Measurements from ENCODE around the gene TMEM266. TPM values are rescaled to one million over a fixed set of nuclear protein-coding genes. Genes with fewer than 3 reads are reported as not detected.

Gene TMEM266
- total RNA-seq, 1 experiment from 2014 or later: 0.21 TPM

GRCh38 chr15:76163457-76164295 is 103.9 kb downstream of the TMEM266 start:
- peak in 1 of 2 experiments; percentile 40 for DNase-seq (ENCODE audit: low read depth in 1 of 2, low spot score in 2 of 2)
- Histone ChIP-seq H3K27me3 (replicated peaks) (no peaks in the 10 kb centered on the region), H3K4me1 (replicated peaks) (peaks cover 17% of the 10 kb centered on the region), H3K9me3 (replicated peaks) (no peaks in the 10 kb centered on the region), H3K4me3 (no peak overlapping the region), H3K27ac (no peak overlapping the region), H3K36me3 (no peaks in the 10 kb centered on the region)

- no peaks in the 10 kb centered on the region for H3K27me3 ChIP-seq (replicated peaks)
- H3K36me3 ChIP-seq: no peaks in the 10 kb centered on the region
- H3K9me3 ChIP-seq (replicated peaks): no peaks in the 10 kb centered on the region
- H3K27ac ChIP-seq: no peak overlapping the region
- no peak overlapping the region for H3K4me3 ChIP-seq
- DNase-seq (ENCODE audit: low read depth in 1 of 2, low spot score in 2 of 2): no peak
- peaks cover 23% of the 10 kb centered on the region for H3K4me1 ChIP-seq (replicated peaks)
These were observed 104.8 kb downstream of the TMEM266 start for GRCh38 chr15:76164602-76165001.

- no peak overlapping the region for H3K4me3 ChIP-seq
- peaks cover 33% of the 10 kb centered on the region for H3K4me1 ChIP-seq (replicated peaks)
- H3K27ac ChIP-seq: no peak overlapping the region
- no peaks in the 10 kb centered on the region for H3K36me3 ChIP-seq
- no peaks in the 10 kb centered on the region for H3K27me3 ChIP-seq (replicated peaks)
- no peaks in the 10 kb centered on the region for H3K9me3 ChIP-seq (replicated peaks)
- no peak for DNase-seq (ENCODE audit: low read depth in 1 of 2, low spot score in 2 of 2)
These were observed 106.2 kb downstream of the TMEM266 start for GRCh38 chr15:76165951-76166350.

GRCh38 chr15:76168237-76168984 is 108.6 kb downstream of the TMEM266 start:
- Histone ChIP-seq H3K4me1 (replicated peaks) (peaks cover 27% of the 10 kb centered on the region), H3K27ac (no peak overlapping the region), H3K36me3 (no peaks in the 10 kb centered on the region), H3K9me3 (replicated peaks) (no peaks in the 10 kb centered on the region), H3K27me3 (replicated peaks) (no peaks in the 10 kb centered on the region), H3K4me3 (no peak overlapping the region)
- no peak for DNase-seq (ENCODE audit: low read depth in 1 of 2, low spot score in 2 of 2)

- DNase-seq (ENCODE audit: low read depth in 1 of 2, low spot score in 2 of 2): peak in 1 of 2 experiments; percentile 21
- no peaks in the 10 kb centered on the region for H3K27me3 ChIP-seq (replicated peaks)
- no peak overlapping the region for H3K4me3 ChIP-seq
- no peaks in the 10 kb centered on the region for H3K36me3 ChIP-seq
- no peaks in the 10 kb centered on the region for H3K9me3 ChIP-seq (replicated peaks)
- H3K4me1 ChIP-seq (replicated peaks): peaks cover 21% of the 10 kb centered on the region
- H3K27ac ChIP-seq: peak overlapping the region; percentile 43; the same call in 1 of the 2 replicates
These were observed 109.2 kb downstream of the TMEM266 start for GRCh38 chr15:76169018-76169417.

GRCh38 chr15:76169911-76170800 is 110.4 kb downstream of the TMEM266 start:
- H3K27ac ChIP-seq: peak overlapping the region; percentile 68
- H3K4me1 ChIP-seq (replicated peaks): peaks cover 16% of the 10 kb centered on the region
- no peaks in the 10 kb centered on the region for H3K36me3 ChIP-seq
- H3K4me3 ChIP-seq: no peak overlapping the region
- no peaks in the 10 kb centered on the region for H3K27me3 ChIP-seq (replicated peaks)
- peak in 1 of 2 experiments; percentile 34 for DNase-seq (ENCODE audit: low read depth in 1 of 2, low spot score in 2 of 2)
- H3K9me3 ChIP-seq (replicated peaks): no peaks in the 10 kb centered on the region

- DNase-seq (ENCODE audit: low read depth in 1 of 2, low spot score in 2 of 2): no peak
- no peak overlapping the region for H3K27ac ChIP-seq
These were observed 113.0 kb downstream of the TMEM266 start for GRCh38 chr15:76172782-76173181.

GRCh38 chr15:76173317-76173834 is 113.6 kb downstream of the TMEM266 start:
- Histone ChIP-seq H3K9me3 (replicated peaks) (no peaks in the 10 kb centered on the region), H3K4me3 (no peak overlapping the region), H3K27me3 (replicated peaks) (no peaks in the 10 kb centered on the region), H3K4me1 (replicated peaks) (peaks cover 16% of the 10 kb centered on the region), H3K27ac (no peak overlapping the region), H3K36me3 (no peaks in the 10 kb centered on the region)
- DNase-seq (ENCODE audit: low read depth in 1 of 2, low spot score in 2 of 2): no peak

More at GRCh38 chr15:76172782-76173181, 113.0 kb downstream of the TMEM266 start:
- Histone ChIP-seq H3K27me3 (replicated peaks) (no peaks in the 10 kb centered on the region), H3K4me1 (replicated peaks) (peaks cover 16% of the 10 kb centered on the region), H3K36me3 (no peaks in the 10 kb centered on the region), H3K9me3 (replicated peaks) (no peaks in the 10 kb centered on the region), H3K4me3 (no peak overlapping the region)

- no peak overlapping the region for H3K4me3 ChIP-seq
These were observed 114.9 kb downstream of the TMEM266 start for GRCh38 chr15:76174654-76175053.

GRCh38 chr15:76175442-76175841 is 115.7 kb downstream of the TMEM266 start:
- Histone ChIP-seq H3K36me3 (no peaks in the 10 kb centered on the region), H3K27ac (no peak overlapping the region), H3K9me3 (replicated peaks) (no peaks in the 10 kb centered on the region), H3K4me3 (no peak overlapping the region), H3K4me1 (replicated peaks) (peaks cover 2% of the 10 kb centered on the region), H3K27me3 (replicated peaks) (no peaks in the 10 kb centered on the region)
- DNase-seq (ENCODE audit: low read depth in 1 of 2, low spot score in 2 of 2): no peak

More at GRCh38 chr15:76174654-76175053, 114.9 kb downstream of the TMEM266 start:
- Histone ChIP-seq H3K27me3 (replicated peaks) (no peaks in the 10 kb centered on the region), H3K9me3 (replicated peaks) (no peaks in the 10 kb centered on the region), H3K4me1 (replicated peaks) (peaks cover 10% of the 10 kb centered on the region), H3K36me3 (no peaks in the 10 kb centered on the region), H3K27ac (no peak overlapping the region)
- no peak for DNase-seq (ENCODE audit: low read depth in 1 of 2, low spot score in 2 of 2)

- Histone ChIP-seq H3K4me1 (replicated peaks) (no peaks in the 10 kb centered on the region), H3K36me3 (no peaks in the 10 kb centered on the region), H3K27me3 (replicated peaks) (no peaks in the 10 kb centered on the region), H3K27ac (no peak overlapping the region), H3K9me3 (replicated peaks) (no peaks in the 10 kb centered on the region), H3K4me3 (no peak overlapping the region)
- DNase-seq (ENCODE audit: low read depth in 1 of 2, low spot score in 2 of 2): no peak
These were observed 116.3 kb downstream of the TMEM266 start for GRCh38 chr15:76176059-76176458.

GRCh38 chr15:76176487-76177085 is 116.8 kb downstream of the TMEM266 start:
- no peaks in the 10 kb centered on the region for H3K36me3 ChIP-seq
- DNase-seq (ENCODE audit: low read depth in 1 of 2, low spot score in 2 of 2): no peak
- H3K27ac ChIP-seq: no peak overlapping the region
- H3K27me3 ChIP-seq (replicated peaks): no peaks in the 10 kb centered on the region
- H3K4me1 ChIP-seq (replicated peaks): no peaks in the 10 kb centered on the region
- no peak overlapping the region for H3K4me3 ChIP-seq
- no peaks in the 10 kb centered on the region for H3K9me3 ChIP-seq (replicated peaks)

- DNase-seq (ENCODE audit: low read depth in 1 of 2, low spot score in 2 of 2): no peak
- Histone ChIP-seq H3K9me3 (replicated peaks) (no peaks in the 10 kb centered on the region), H3K36me3 (no peaks in the 10 kb centered on the region), H3K4me3 (no peak overlapping the region), H3K27me3 (replicated peaks) (no peaks in the 10 kb centered on the region), H3K27ac (no peak overlapping the region), H3K4me1 (replicated peaks) (no peaks in the 10 kb centered on the region)
These were observed 117.8 kb downstream of the TMEM266 start for GRCh38 chr15:76177491-76178040.
